Measurements from ENCODE around the gene MSTN. TPM values are rescaled to one million over a fixed set of nuclear protein-coding genes. Genes with fewer than 3 reads are reported as not detected.

Gene MSTN
- not detected in 2 replicates for total RNA-seq

DNA sequence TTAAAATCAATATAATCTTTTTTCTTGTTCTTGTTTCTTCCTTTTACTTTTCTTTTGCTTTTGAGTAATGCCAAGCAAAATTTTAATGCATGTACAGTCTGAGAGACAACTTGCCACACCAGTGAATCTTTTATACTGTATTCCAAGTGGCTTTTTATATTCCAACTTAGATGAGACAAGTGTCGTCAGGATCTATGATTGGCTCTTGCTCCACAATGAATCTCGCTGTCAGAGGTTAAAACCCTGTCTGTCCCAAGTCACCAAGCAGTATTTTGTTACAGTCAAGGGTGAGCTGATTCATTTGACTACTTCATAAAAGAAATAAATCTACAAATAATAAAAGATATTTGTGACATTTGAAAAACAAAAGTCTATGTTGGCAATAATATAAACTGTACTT is at the start of gene MSTN:
MSTN (minus strand) TSS at position 129 of the 400 bp plus-strand sequence. CDS start 133 bp downstream, outside the sequence.

All from hair follicular keratinocyte (primary cell).